Neural cell (in vitro differentiated cells): ENCODE results near the gene CDK4. TPM values are rescaled to one million over a fixed set of nuclear protein-coding genes. Genes with fewer than 3 reads are reported as not detected.

Source experiments
- H2AFZ ChIP-seq: fragments of 200-600, 300-800 bp; sonication (generic), shearing (Covaris generic); 2 replicates; pipeline ENCODE4 v1.6.0; 2014; ENCODE audit warnings: low read depth, mild to moderate bottlenecking, antibody characterized with exemption, low read length, moderate library complexity
- H3F3A ChIP-seq: fragments of 200-600 bp; shearing (Covaris generic); 2 replicates; pipeline ENCODE4 v1.6.1; 2016; ENCODE audit warnings: mild to moderate bottlenecking, moderate library complexity, mixed read lengths, antibody characterized with exemption, low read length; ENCODE audit not compliant: insufficient read depth, poor library complexity, severe bottlenecking
- H3K27ac ChIP-seq: fragments of 200-600, 300-800 bp; sonication (generic), shearing (Covaris generic); 2 replicates; pipeline ENCODE4 v1.5.1; 2014; ENCODE audit warnings: mild to moderate bottlenecking, low read length, moderate library complexity
- H3K27me3 ChIP-seq: fragments of 300-800, 200-600 bp; sonication (generic), shearing (Covaris generic); 2 replicates; pipeline ENCODE4 v1.6.0; 2014; ENCODE audit warnings: mild to moderate bottlenecking, low read depth, low read length, moderate library complexity; ENCODE audit not compliant: insufficient read depth
- H3K36me3 ChIP-seq: fragments of 300-800, 200-600 bp; sonication (generic), shearing (Covaris generic); 2 replicates; pipeline ENCODE4 v1.5.1; 2014; ENCODE audit warnings: mild to moderate bottlenecking, antibody characterized with exemption, low read length, moderate library complexity; ENCODE audit not compliant: insufficient read depth
- H3K4me2 ChIP-seq: fragments of 300-800, 200-600 bp; sonication (generic), shearing (Covaris generic); 2 replicates; pipeline ENCODE4 v1.6.0; 2014; ENCODE audit warnings: mild to moderate bottlenecking, low read length
- H3K4me3 ChIP-seq: fragments of 300-800, 200-600 bp; sonication (generic), shearing (Covaris generic); 2 replicates; pipeline ENCODE4 v1.5.1; 2014; ENCODE audit warnings: mild to moderate bottlenecking, low read length, moderate library complexity
- H3K79me2 ChIP-seq: fragments of 200-600 bp; shearing (Covaris generic); replicated peaks from 2 replicates; pipeline ENCODE4 v1.6.0; 2014; ENCODE audit warnings: mild to moderate bottlenecking, low read length, moderate library complexity; ENCODE audit not compliant: insufficient read depth
- H3K9ac ChIP-seq: fragments of 300-800, 200-600 bp; sonication (generic), shearing (Covaris generic); 2 replicates; pipeline ENCODE4 v1.6.1; 2016; ENCODE audit warnings: mild to moderate bottlenecking, low read length, mixed read lengths
- H3K9me2 ChIP-seq: fragments of 200-600 bp; shearing (Covaris generic); 2 replicates; pipeline ENCODE4 v1.6.1; 2016; ENCODE audit warnings: mild to moderate bottlenecking, low read length, mixed read lengths; ENCODE audit not compliant: insufficient read depth
- H3K9me3 ChIP-seq: fragments of 200-600, 300-800 bp; sonication (generic), shearing (Covaris generic); 2 replicates; pipeline ENCODE4 v1.6.1; 2016; ENCODE audit warnings: mild to moderate bottlenecking, mixed run types, low read length, moderate library complexity, mixed read lengths
- H4K20me1 ChIP-seq: fragments of 200-600 bp; shearing (Covaris generic); 2 replicates; pipeline ENCODE4 v1.6.1; 2016; ENCODE audit warnings: mild to moderate bottlenecking, mixed run types; ENCODE audit not compliant: insufficient read depth
- EP300 ChIP-seq: fragments of 450-650 bp; conservative IDR thresholded peaks from 2 replicates; pipeline ENCODE4 v1.6.1; 2014; ENCODE audit warnings: antibody characterized with exemption, mild to moderate bottlenecking, moderate library complexity; ENCODE audit not compliant: poor library complexity, severe bottlenecking
- EZH2 ChIP-seq: fragments of 200-600, 300-800 bp; shearing (Covaris generic), sonication (generic); IDR thresholded peaks from 2 replicates; pipeline ENCODE4 v1.6.1; 2014; ENCODE audit warnings: antibody characterized with exemption, low read length, borderline replicate concordance, mild to moderate bottlenecking; ENCODE audit not compliant: insufficient read depth, poor library complexity, severe bottlenecking
- MXI1 ChIP-seq: fragments of 450-650 bp; conservative IDR thresholded peaks from 2 replicates; pipeline ENCODE4 v1.6.1; 2014; ENCODE audit warnings: antibody characterized with exemption, mild to moderate bottlenecking; ENCODE audit not compliant: poor library complexity, severe bottlenecking
- POLR2AphosphoS5 ChIP-seq: IDR thresholded peaks from 2 replicates; pipeline ENCODE4 v1.6.1; 2012
- RAD21 ChIP-seq: fragments of 450-650 bp; conservative IDR thresholded peaks from 2 replicates; pipeline ENCODE4 v1.6.1; 2014; ENCODE audit warnings: antibody characterized with exemption, mild to moderate bottlenecking, moderate library complexity
- REST ChIP-seq: IDR thresholded peaks from 2 replicates; pipeline ENCODE4 v1.6.1; 2012; ENCODE audit warnings: borderline replicate concordance
- SMC3 ChIP-seq: fragments of 450-650 bp; conservative IDR thresholded peaks from 2 replicates; pipeline ENCODE4 v1.6.1; 2014; ENCODE audit warnings: antibody characterized with exemption, mild to moderate bottlenecking, moderate library complexity; ENCODE audit not compliant: poor library complexity
- TAF1 ChIP-seq: IDR thresholded peaks from 2 replicates; pipeline ENCODE4 v1.6.1; 2012; ENCODE audit warnings: low read depth
- polyA plus RNA-seq: library from polyadenylated mRNA; depleted of rRNA; stranded (reverse); fragments of >200 nt; gene quantifications from 2 replicates; pipeline ENCODE4 v1.2.3, GENCODE V29; 2014
- TF ChIP-seq, protein P1 (sequence below): fragments of 450-650 bp; IDR thresholded peaks from 2 replicates; pipeline ENCODE4 v1.5.1; 2014; ENCODE audit warnings: antibody characterized with exemption, mild to moderate bottlenecking, moderate library complexity; ENCODE audit not compliant: poor library complexity, severe bottlenecking

CDK4 gene
- polyA plus RNA-seq, 1 donor from 2014 or later: 104 TPM

DNA sequence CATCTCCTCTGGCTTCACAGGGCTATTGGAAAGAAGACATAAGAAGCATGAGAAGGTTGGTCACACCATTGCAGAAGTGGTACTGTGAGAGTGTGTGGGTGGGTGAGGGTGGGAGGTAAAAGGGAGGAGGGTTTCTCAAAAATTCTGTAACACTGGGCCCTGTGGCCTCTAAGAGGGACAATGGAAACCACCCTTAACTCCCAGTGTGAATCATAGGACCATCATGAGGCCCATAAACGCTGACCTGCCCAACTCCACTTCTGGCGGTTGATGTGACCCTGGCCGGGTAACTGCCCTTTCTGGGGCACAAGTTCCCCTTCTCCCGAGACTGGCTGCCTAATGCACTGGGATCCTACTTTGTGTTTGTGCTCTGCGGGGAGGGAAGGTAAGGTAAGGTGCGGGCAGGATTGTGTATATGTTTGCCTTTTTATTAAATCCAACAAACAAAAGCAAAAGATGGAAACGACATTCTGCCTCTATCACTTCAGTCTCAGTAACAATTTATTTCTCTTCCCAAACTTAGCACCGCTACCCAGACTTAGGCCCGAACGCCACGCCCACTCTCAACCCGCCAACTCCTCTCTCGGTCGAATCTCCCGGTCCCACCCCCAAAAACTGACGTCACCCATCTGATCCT lies 19.2 kb upstream of the CDK4 start:
- H3K27me3 ChIP-seq: peaks cover 14% of the 10 kb centered on the region
- H3K9ac ChIP-seq: peak overlapping the region; percentile 70
- no peaks in the 10 kb centered on the region for H3K79me2 ChIP-seq
- H3K27ac ChIP-seq: peak overlapping the region; percentile 57
- H3K36me3 ChIP-seq: no peaks in the 10 kb centered on the region
- TF ChIP-seq, protein P1, sequence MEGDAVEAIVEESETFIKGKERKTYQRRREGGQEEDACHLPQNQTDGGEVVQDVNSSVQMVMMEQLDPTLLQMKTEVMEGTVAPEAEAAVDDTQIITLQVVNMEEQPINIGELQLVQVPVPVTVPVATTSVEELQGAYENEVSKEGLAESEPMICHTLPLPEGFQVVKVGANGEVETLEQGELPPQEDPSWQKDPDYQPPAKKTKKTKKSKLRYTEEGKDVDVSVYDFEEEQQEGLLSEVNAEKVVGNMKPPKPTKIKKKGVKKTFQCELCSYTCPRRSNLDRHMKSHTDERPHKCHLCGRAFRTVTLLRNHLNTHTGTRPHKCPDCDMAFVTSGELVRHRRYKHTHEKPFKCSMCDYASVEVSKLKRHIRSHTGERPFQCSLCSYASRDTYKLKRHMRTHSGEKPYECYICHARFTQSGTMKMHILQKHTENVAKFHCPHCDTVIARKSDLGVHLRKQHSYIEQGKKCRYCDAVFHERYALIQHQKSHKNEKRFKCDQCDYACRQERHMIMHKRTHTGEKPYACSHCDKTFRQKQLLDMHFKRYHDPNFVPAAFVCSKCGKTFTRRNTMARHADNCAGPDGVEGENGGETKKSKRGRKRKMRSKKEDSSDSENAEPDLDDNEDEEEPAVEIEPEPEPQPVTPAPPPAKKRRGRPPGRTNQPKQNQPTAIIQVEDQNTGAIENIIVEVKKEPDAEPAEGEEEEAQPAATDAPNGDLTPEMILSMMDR: no peak
- TF ChIP-seq POLR2AphosphoS5 (no peak), MXI1 (no peak), EZH2 (no peak), REST (no peak), EP300 (no peak), SMC3 (no peak), RAD21 (no peak), TAF1 (no peak)
- H3K9me2 ChIP-seq: no peaks in the 10 kb centered on the region
- H3K9me3 ChIP-seq: no peaks in the 10 kb centered on the region
- H2AFZ ChIP-seq: peak overlapping the region; percentile 90
- no peaks in the 10 kb centered on the region for H3F3A ChIP-seq
- no peaks in the 10 kb centered on the region for H4K20me1 ChIP-seq
- peak overlapping the region; percentile 76 for H3K4me3 ChIP-seq
- peak overlapping the region; percentile 79 for H3K4me2 ChIP-seq

- H3K4me2 ChIP-seq: no peak overlapping the region
- no peaks in the 10 kb centered on the region for H3K79me2 ChIP-seq
- H2AFZ ChIP-seq: no peak overlapping the region
- no peak overlapping the region for H3K9ac ChIP-seq
- no peaks in the 10 kb centered on the region for H3K36me3 ChIP-seq
- H3K27me3 ChIP-seq: peaks cover 20% of the 10 kb centered on the region
- H3F3A ChIP-seq: no peaks in the 10 kb centered on the region
- H4K20me1 ChIP-seq: no peaks in the 10 kb centered on the region
- no peak overlapping the region for H3K4me3 ChIP-seq
- no peaks in the 10 kb centered on the region for H3K9me3 ChIP-seq
- TF ChIP-seq TAF1: no peak
- TF ChIP-seq SMC3: no peak
- TF ChIP-seq, protein P1: no peak
- TF ChIP-seq POLR2AphosphoS5: no peak
- no peaks in the 10 kb centered on the region for H3K9me2 ChIP-seq
- H3K27ac ChIP-seq: no peak overlapping the region
Observed at GRCh38 chr12:57770734-57771133, 18.6 kb upstream of the CDK4 start.
